ENCODE measurements around the gene DPYD.

Gene DPYD

GRCh38 chr1:97073936-97074335 lies 846.9 kb downstream of the DPYD start:
- no peak for DNase-seq

- no peak for DNase-seq
Measured at GRCh38 chr1:97073169-97073568, 847.7 kb downstream of the DPYD start.

GRCh38 chr1:97071173-97071572 lies 849.7 kb downstream of the DPYD start:
- no peak for DNase-seq

GRCh38 chr1:97070376-97070775 lies 850.5 kb downstream of the DPYD start:
- no peak for DNase-seq

- no peak for DNase-seq
Measured at GRCh38 chr1:97069312-97069711, 851.5 kb downstream of the DPYD start.

- no peak for DNase-seq
Measured at GRCh38 chr1:97066860-97067259, 854.0 kb downstream of the DPYD start.

- DNase-seq = no peak
Measured at GRCh38 chr1:97063532-97063931, 857.3 kb downstream of the DPYD start.

- no peak for DNase-seq
Measured at GRCh38 chr1:97061604-97062003, 859.2 kb downstream of the DPYD start.

GRCh38 chr1:97056386-97056785 lies 864.4 kb downstream of the DPYD start:
- DNase-seq = no peak

GRCh38 chr1:97053268-97053667 lies 867.6 kb downstream of the DPYD start:
- no peak for DNase-seq

- DNase-seq = no peak
Measured at GRCh38 chr1:97051823-97052222, 869.0 kb downstream of the DPYD start.

GRCh38 chr1:97050506-97050905 lies 870.3 kb downstream of the DPYD start:
- peak; percentile 30 to 46 for DNase-seq

GRCh38 chr1:97047421-97047793 lies 873.4 kb downstream of the DPYD start:
- no peak for DNase-seq

- DNase-seq = no peak
Measured at GRCh38 chr1:97046765-97047420, 873.9 kb downstream of the DPYD start.

GRCh38 chr1:97044159-97044760 lies 876.6 kb downstream of the DPYD start:
- no peak for DNase-seq

- no peak for DNase-seq
Measured at GRCh38 chr1:97042551-97042950, 878.3 kb downstream of the DPYD start.

GRCh38 chr1:97041026-97041425 lies 879.8 kb downstream of the DPYD start:
- DNase-seq = no peak

GRCh38 chr1:97038410-97038809 lies 882.4 kb downstream of the DPYD start:
- no peak for DNase-seq

- DNase-seq = no peak
Measured at GRCh38 chr1:97034651-97035050, 886.2 kb downstream of the DPYD start.

- no peak for DNase-seq
Measured at GRCh38 chr1:97033949-97034348, 886.9 kb downstream of the DPYD start.

All from Kasumi-1 (cell line).